Activated T-cell treated with anti-CD3 and anti-CD28 coated beads for 4 hours (primary cell): ENCODE data around the gene ZSCAN31.
"Not testable (repeated sequence)": the region's sequence is repeated elsewhere in the genome, so short reads cannot be mapped to it uniquely, and the experiment has no call there.

ENCODE experiments used
- DNase-seq: peaks from one replicate; pipeline ENCODE4 v3.0.0-alpha.2; 2020

Gene ZSCAN31

DNA sequence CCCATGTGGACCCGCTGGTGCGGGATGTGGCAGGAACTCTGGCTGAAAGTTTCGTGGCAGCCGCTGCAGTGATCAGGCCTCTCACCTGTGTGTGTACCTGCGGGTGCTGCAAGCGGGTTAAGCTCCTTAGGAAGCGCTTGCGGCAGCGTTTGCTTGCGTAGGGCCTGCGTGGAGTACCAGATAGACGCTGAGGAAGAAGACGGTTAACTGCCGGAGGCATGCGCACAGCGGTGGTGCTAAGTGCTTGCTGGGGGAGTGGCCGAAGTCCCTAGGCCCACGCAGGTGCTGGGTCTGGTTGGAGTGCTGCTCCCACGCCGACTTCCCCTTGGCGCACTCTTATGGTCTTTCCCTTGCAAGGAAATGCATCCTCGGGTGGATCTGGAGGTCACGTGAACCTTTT, 23.0 kb downstream of the ZSCAN31 start:
- no peak for DNase-seq

GRCh38 chr6:28311139-28311823, 24.7 kb downstream of the ZSCAN31 start:
- DNase-seq = no peak

GRCh38 chr6:28306363-28306762, 29.6 kb downstream of the ZSCAN31 start:
- not testable (repeated sequence) for DNase-seq

DNA sequence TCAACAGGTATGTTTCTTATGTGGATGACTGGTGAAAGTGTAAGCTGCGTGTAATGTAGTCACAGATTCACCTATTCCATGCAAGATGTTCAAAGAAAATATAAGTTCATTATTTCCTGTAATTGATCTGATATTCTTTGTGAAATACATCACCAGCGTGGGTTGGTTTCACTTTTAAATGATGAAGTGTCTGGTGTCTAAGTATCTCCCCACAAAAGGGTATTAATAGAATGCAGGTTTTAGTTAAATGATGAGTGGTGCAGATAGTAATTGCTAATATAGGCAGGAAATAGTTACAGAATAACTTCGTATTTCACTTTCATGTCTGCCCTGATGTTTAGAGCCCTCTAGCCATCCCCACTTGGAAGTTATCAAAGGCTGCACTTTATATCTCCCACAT, 32.4 kb downstream of the ZSCAN31 start:
- no peak for DNase-seq

- no peak for DNase-seq
Measured at GRCh38 chr6:28296520-28297060, 39.4 kb downstream of the ZSCAN31 start.

GRCh38 chr6:28295326-28295725, 40.6 kb downstream of the ZSCAN31 start:
- DNase-seq = no peak

DNA sequence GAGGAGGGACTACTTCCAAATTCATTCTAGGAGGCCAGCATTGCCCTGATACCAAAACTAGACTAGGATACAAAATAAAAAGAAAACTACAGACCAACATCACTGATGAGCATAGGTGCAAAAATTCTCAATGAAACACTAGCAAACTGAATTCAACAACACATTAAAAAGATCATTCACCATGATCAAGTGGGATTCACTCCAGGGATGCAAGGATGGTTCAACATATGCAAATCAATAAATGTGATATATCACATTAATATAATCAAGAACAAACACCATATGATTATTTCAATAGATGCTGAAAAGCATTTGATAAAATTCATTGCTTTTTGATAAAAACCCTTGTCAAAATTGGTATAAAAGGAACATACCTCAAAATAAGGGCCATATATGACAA, 44.4 kb downstream of the ZSCAN31 start:
- DNase-seq = no peak

DNA sequence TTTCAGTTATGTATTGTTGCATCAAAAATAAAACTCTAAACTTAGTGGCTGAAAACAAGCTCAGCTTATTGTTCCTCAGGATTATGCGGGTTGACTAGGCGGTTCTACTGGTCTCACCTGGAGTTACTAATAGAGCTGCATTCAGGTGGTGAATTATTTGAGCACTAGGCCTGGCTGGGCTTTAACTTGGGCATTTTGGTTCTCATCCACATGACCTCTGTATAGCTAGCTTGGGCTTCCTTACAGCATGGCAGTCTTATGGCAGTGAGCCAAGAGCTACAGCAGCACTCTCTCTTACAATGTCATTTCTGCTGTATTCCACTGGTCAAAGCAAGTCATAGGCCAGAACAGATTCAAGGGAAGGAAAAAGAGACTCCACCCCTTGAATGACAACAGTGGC, 53.0 kb downstream of the ZSCAN31 start:
- DNase-seq = no peak

DNA sequence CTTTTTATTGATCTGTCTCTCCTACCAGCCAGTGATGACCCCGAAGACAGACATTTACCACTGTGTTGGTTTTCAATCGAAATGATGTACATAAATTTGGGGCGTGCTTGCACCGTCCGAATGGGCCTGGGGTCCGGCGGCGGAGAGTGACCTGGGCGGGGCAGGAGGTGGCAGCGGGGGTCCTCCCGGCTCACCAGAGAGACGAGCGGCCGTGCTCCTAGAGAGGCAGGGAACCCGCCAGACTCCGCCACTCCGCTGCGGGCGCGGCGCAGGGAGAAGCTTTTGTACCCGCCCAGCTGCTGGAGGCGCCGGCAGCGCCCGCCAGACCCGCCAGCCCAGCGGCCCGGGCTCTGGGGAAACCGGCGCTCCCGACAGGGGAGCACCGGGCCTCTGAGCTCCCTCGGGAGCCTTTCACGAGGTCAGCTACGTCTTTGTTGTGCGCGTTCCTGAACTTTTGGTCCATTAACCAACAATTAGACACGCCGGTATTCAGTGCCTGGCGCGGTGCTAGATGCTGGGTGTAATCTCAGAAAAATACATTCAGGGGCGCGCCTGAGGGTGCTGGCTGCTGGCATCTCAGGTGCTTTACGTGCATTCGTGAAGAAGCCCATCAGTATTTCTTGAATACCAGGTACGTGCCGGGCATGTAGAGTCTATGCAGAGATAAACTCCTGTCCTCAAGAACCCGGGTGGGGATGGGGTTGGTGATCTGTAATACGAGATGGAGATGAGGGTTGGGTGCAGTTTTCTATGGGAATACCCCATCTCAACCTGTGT, 54.5 kb downstream of the ZSCAN31 start, which contains the start of gene PGBD1:
Gene PGBD1 (plus strand): TSS at position 285 of the 777 bp plus-strand sequence. CDS start 2,242 bp downstream, outside the sequence.
- peak; percentile 21 for DNase-seq

DNA sequence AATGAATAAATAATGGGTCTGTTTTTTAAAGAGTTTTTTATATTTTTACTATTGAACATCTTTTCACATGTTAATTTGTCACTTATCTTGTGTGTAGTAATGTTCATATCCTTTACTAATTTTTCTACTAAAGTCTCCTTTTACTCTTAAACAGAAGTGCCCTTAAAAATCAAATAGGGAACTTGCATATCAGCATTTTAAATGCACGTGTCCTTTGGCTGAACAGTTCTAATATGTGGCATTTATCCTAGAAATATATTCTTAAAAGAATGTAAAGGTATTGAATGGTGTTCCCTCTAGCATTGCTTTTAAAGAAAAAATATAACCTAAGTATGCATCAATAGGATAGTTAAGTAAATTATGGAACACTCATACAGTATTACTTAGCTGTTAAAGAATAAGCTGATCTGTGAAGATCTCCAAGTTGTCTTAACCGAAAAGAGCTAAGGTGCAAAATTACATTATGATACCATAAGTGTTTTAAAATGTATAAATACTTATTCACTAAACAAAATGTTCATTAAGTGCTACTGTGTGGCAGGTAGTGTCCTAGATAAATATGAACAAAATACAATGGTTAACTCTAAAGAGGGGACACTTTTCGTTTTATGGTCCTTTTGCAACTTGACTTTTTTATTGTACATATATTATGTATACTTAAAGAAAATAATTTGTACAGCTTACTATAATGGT, 55.2 kb downstream of the ZSCAN31 start:
- no peak for DNase-seq

DNA sequence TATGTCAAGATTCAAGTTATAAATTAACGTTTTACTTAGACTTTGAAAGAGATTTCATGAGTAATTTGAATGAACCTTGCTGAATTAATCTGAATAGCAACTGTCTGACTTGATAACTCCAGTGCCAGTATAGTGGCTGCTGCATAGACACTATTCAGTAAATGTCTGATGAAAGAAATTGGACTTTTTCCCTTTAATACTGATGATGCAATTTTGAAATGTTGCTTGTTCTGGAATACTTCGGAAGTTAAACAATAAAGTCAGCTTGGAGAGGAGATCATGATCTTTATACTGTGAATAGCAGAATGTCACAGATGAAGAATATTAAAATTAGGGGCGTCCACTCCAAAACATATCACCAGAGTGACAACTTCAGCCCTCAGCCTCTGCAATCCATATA, 58.2 kb downstream of the ZSCAN31 start:
- no peak for DNase-seq

DNA sequence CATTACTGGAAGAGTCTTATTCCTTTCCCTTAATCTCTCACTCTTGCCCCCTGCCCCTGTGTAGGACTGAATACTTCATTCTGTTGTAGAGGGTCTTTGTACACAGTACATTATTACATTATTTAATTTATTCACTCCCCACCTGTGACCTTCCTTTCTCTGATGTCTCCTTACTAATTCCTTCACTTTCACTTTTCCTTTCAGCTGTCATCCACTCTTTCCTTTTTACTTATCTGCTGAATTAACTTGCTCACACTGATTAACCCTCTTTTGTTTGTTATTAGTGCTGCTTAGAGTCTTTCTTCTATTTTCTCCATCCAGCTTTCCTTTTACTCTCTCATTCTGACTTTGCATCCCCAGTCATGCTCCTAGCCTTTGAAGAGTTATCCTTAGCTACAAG, 61.1 kb downstream of the ZSCAN31 start:
- no peak for DNase-seq
